WI38 (cell line): Measurements from ENCODE around the gene ELAPOR1.

ENCODE experiments used
- H3K4me3 ChIP-seq: 2 replicates; pipeline ENCODE4 v1.5.1; 2011; ENCODE audit warnings: low read depth, mild to moderate bottlenecking, control low read depth, low read length
- CTCF ChIP-seq: IDR thresholded peaks from 2 replicates; pipeline ENCODE4 v1.5.1; 2012; ENCODE audit warnings: low read depth, mild to moderate bottlenecking, control low read depth, low read length

ELAPOR1 gene

GRCh38 chr1:109079240-109079622 lies 34.7 kb upstream of the ELAPOR1 start:
- H3K4me3 ChIP-seq = no peak overlapping the region
- no peak for TF ChIP-seq CTCF

GRCh38 chr1:109080441-109081082 lies 33.4 kb upstream of the ELAPOR1 start:
- TF ChIP-seq CTCF = no peak
- no peak overlapping the region for H3K4me3 ChIP-seq

- no peak overlapping the region for H3K4me3 ChIP-seq
- no peak for TF ChIP-seq CTCF
These were observed 30.4 kb upstream of the ELAPOR1 start for GRCh38 chr1:109083501-109083900.

- no peak for TF ChIP-seq CTCF
- H3K4me3 ChIP-seq = no peak overlapping the region
These were observed 30.0 kb upstream of the ELAPOR1 start for GRCh38 chr1:109083923-109084322.

GRCh38 chr1:109084563-109085517 lies 29.1 kb upstream of the ELAPOR1 start:
- TF ChIP-seq CTCF = no peak
- H3K4me3 ChIP-seq = no peak overlapping the region

- no peak overlapping the region for H3K4me3 ChIP-seq
- peak; percentile 17; the same call in 1 of the 2 replicates for TF ChIP-seq CTCF
These were observed 24.5 kb upstream of the ELAPOR1 start for GRCh38 chr1:109089242-109090015.
